Colonic mucosa (tissue), 4 donors: ENCODE data around the gene TEX264. TPM values are rescaled to one million over a fixed set of nuclear protein-coding genes. Genes with fewer than 3 reads are reported as not detected.

Source experiments
- DNase-seq: peaks from one replicate; pipeline ENCODE4 v3.0.0-alpha.2; 2020
- H3K27ac ChIP-seq: fragments of 200-600 bp; one replicate; pipeline ENCODE4 v1.8.0; 2021
- H3K27me3 ChIP-seq: fragments of 200-600 bp; one replicate; pipeline ENCODE4 v1.8.0; 2021
- H3K36me3 ChIP-seq: fragments of 200-600 bp; one replicate; pipeline ENCODE4 v1.8.0; 2021
- H3K4me1 ChIP-seq: fragments of 200-600 bp; one replicate; pipeline ENCODE4 v1.8.0; 2021; ENCODE audit warnings: mild to moderate bottlenecking
- H3K4me3 ChIP-seq: fragments of 200-600 bp; one replicate; pipeline ENCODE4 v1.8.0; 2021
- H3K9ac ChIP-seq, 2 donors: one replicate each; pipeline ENCODE4 v1.7.0; 2013; ENCODE audit warnings: control low read depth in 2 of 2, low read depth in 2 of 2, low read length in 2 of 2
- H3K9me3 ChIP-seq: fragments of 200-600 bp; one replicate; pipeline ENCODE4 v1.8.0; 2021
- CTCF ChIP-seq: fragments of 200-600 bp; IDR thresholded peaks from one replicate; pipeline ENCODE4 v1.8.0; 2022; ENCODE audit warnings: antibody characterized with exemption, mild to moderate bottlenecking
- intact Hi-C: fragments of 100-400 bp; cut with DNase I; formaldehyde crosslinking; loops from one replicate; pipeline ENCODE4 v1.14.1; 2022
- total RNA-seq, 2 donors: library from RNA; stranded (reverse); fragmentation: NEBNext Ultra II Directional in 1 of 2; extraction: Animal tissue kit (Norgen Biotek cat#: 25700) in 1 of 2; gene quantifications; one replicate each; pipeline ENCODE4 v1.2.1, GENCODE V29; 2021
- donor health status: healthy.
- donor health status: DM: no; HTN: no; CAD: no.
- donor health status: DM: no; HTN: no; CAD: no.

The TEX264 gene
- total RNA-seq, 2 donors from 2014 or later = 54.0 to 92.3 TPM

GRCh38 chr3:51709675-51710074 lies 38.6 kb downstream of the TEX264 start:
- Histone ChIP-seq H3K4me1 (no peaks in the 10 kb centered on the region), H3K36me3 (no peaks in the 10 kb centered on the region), H3K27ac (no peak overlapping the region), H3K9me3 (no peaks in the 10 kb centered on the region), H3K4me3 (no peak overlapping the region), H3K9ac (no peak overlapping the region), H3K27me3 (no peaks in the 10 kb centered on the region)
- DNase-seq = no peak
- no peak for TF ChIP-seq CTCF
- intact Hi-C loops = no loop called here

GRCh38 chr3:51710631-51711351 lies 39.7 kb downstream of the TEX264 start:
- no peak overlapping the region for H3K4me3 ChIP-seq
- H3K4me1 ChIP-seq = no peaks in the 10 kb centered on the region
- H3K9me3 ChIP-seq = no peaks in the 10 kb centered on the region
- H3K27me3 ChIP-seq = no peaks in the 10 kb centered on the region
- no peak overlapping the region for H3K9ac ChIP-seq
- TF ChIP-seq CTCF = no peak
- no peak overlapping the region for H3K27ac ChIP-seq
- intact Hi-C loops = no loop called here
- no peaks in the 10 kb centered on the region for H3K36me3 ChIP-seq
- no peak for DNase-seq

GRCh38 chr3:51711352-51712037 lies 40.4 kb downstream of the TEX264 start:
- H3K4me3 ChIP-seq = no peak overlapping the region
- TF ChIP-seq CTCF = no peak
- intact Hi-C loops = no loop called here
- no peaks in the 10 kb centered on the region for H3K27me3 ChIP-seq
- no peak overlapping the region for H3K27ac ChIP-seq
- H3K36me3 ChIP-seq = no peaks in the 10 kb centered on the region
- no peaks in the 10 kb centered on the region for H3K4me1 ChIP-seq
- no peaks in the 10 kb centered on the region for H3K9me3 ChIP-seq
- no peak for DNase-seq
- H3K9ac ChIP-seq = no peak overlapping the region

- Histone ChIP-seq H3K9me3 (no peaks in the 10 kb centered on the region), H3K4me3 (no peak overlapping the region), H3K27me3 (no peaks in the 10 kb centered on the region), H3K9ac (no peak overlapping the region), H3K36me3 (no peaks in the 10 kb centered on the region), H3K4me1 (no peaks in the 10 kb centered on the region), H3K27ac (no peak overlapping the region)
- DNase-seq = no peak
- TF ChIP-seq CTCF = no peak
- intact Hi-C loops = no loop called here
Observed at GRCh38 chr3:51712038-51712420, 41.0 kb downstream of the TEX264 start.

- H3K4me3 ChIP-seq = no peak overlapping the region
- H3K4me1 ChIP-seq = no peaks in the 10 kb centered on the region
- no peaks in the 10 kb centered on the region for H3K27me3 ChIP-seq
- no peak overlapping the region for H3K27ac ChIP-seq
- H3K36me3 ChIP-seq = no peaks in the 10 kb centered on the region
- intact Hi-C loops = no loop called here
- H3K9ac ChIP-seq = no peak overlapping the region
- TF ChIP-seq CTCF = no peak
- peak; percentile 7 for DNase-seq
- no peaks in the 10 kb centered on the region for H3K9me3 ChIP-seq
Observed at GRCh38 chr3:51712511-51712931, 41.5 kb downstream of the TEX264 start.
